HG03565 (cell line): ENCODE results near the gene MRPS27.

Source experiments
- ATAC-seq: cut with Tn5 transposase; IDR thresholded peaks from one replicate; pipeline ENCODE4 v1.9.1; 2021; ENCODE audit warnings: mild to moderate bottlenecking, moderate library complexity; ENCODE audit not compliant: unreplicated experiment

MRPS27 gene

GRCh38 chr5:72206160-72206559 lies 113.9 kb downstream of the MRPS27 start:
- ATAC-seq, result no peak

- no peak for ATAC-seq
These were observed 114.5 kb downstream of the MRPS27 start for GRCh38 chr5:72205431-72206009.

- no peak for ATAC-seq
These were observed 115.1 kb downstream of the MRPS27 start for GRCh38 chr5:72204946-72205345.

- no peak for ATAC-seq
These were observed 116.7 kb downstream of the MRPS27 start for GRCh38 chr5:72203251-72203845.

GRCh38 chr5:72202331-72202825 lies 117.7 kb downstream of the MRPS27 start:
- ATAC-seq, result no peak

- ATAC-seq, result no peak
These were observed 120.4 kb downstream of the MRPS27 start for GRCh38 chr5:72199681-72200080.

- no peak for ATAC-seq
These were observed 122.6 kb downstream of the MRPS27 start for GRCh38 chr5:72197393-72197792.

GRCh38 chr5:72195581-72195980 lies 124.5 kb downstream of the MRPS27 start:
- ATAC-seq, result no peak

GRCh38 chr5:72194846-72195245 lies 125.2 kb downstream of the MRPS27 start:
- ATAC-seq, result peak; percentile 89

GRCh38 chr5:72191404-72191803 lies 128.6 kb downstream of the MRPS27 start:
- no peak for ATAC-seq

GRCh38 chr5:72189146-72189545 lies 130.9 kb downstream of the MRPS27 start:
- no peak for ATAC-seq

- ATAC-seq, result no peak
These were observed 131.9 kb downstream of the MRPS27 start for GRCh38 chr5:72188166-72188565.

- no peak for ATAC-seq
These were observed 132.5 kb downstream of the MRPS27 start for GRCh38 chr5:72187388-72188075.

GRCh38 chr5:72185496-72186329 lies 134.3 kb downstream of the MRPS27 start:
- ATAC-seq, result no peak

GRCh38 chr5:72184408-72184807 lies 135.6 kb downstream of the MRPS27 start:
- ATAC-seq, result no peak

GRCh38 chr5:72183101-72183520 lies 136.9 kb downstream of the MRPS27 start:
- ATAC-seq, result no peak

GRCh38 chr5:72182686-72183085 lies 137.4 kb downstream of the MRPS27 start:
- no peak for ATAC-seq

- ATAC-seq, result no peak
These were observed 139.1 kb downstream of the MRPS27 start for GRCh38 chr5:72180925-72181324.

GRCh38 chr5:72179816-72180440 lies 140.1 kb downstream of the MRPS27 start:
- no peak for ATAC-seq

GRCh38 chr5:72179028-72179815 lies 140.8 kb downstream of the MRPS27 start:
- no peak for ATAC-seq
